ENCODE data around the gene SLC7A14. TPM values are rescaled to one million over a fixed set of nuclear protein-coding genes. Genes with fewer than 3 reads are reported as not detected.

SLC7A14 gene
- total RNA-seq, 2 experiments from 2014 or later: not detected

- ChIA-PET POLR2A (no interaction called here), CTCF (ENCODE audit: unreplicated experiment) (no interaction called here)
- no peak for TF ChIP-seq EZH2phosphoT487 (IDR thresholded peaks at IDR 0.05; ENCODE audit: borderline replicate concordance, low read depth, low read length)
- TF ChIP-seq CTCF (conservative IDR thresholded peaks at IDR 0.05; ENCODE audit: low read length): no peak
- no peaks in the 10 kb centered on the region for H3K9me3 ChIP-seq (ENCODE audit: low read length)
- H3K36me3 ChIP-seq (ENCODE audit: insufficient read depth, low read length): no peaks in the 10 kb centered on the region
- no peaks in the 10 kb centered on the region for H4K20me1 ChIP-seq (ENCODE audit: insufficient read depth, low read length)
- H3K4me1 ChIP-seq (ENCODE audit: insufficient read depth, low read length, poor library complexity, severe bottlenecking): no peaks in the 10 kb centered on the region
- H2AFZ ChIP-seq (ENCODE audit: low read length): no peak within 1 kb of the TSS
- no peak within 1 kb of the TSS for H3K4me3 ChIP-seq (ENCODE audit: low read depth, low read length, poor library complexity, severe bottlenecking)
- no peaks in the 10 kb centered on the region for H3K9me2 ChIP-seq (ENCODE audit: insufficient read depth, low read length)
- no peak within 1 kb of the TSS for H3K4me2 ChIP-seq (ENCODE audit: low read length)
- intact Hi-C loops (cut with micrococcal nuclease; ENCODE audit: unreplicated experiment): no loop called here
- no peak for DNase-seq (ENCODE audit: low spot score)
- H3K27ac ChIP-seq (ENCODE audit: low read depth, low read length, poor library complexity, severe bottlenecking): no peak within 1 kb of the TSS
- H3K79me2 ChIP-seq (ENCODE audit: insufficient read depth, low read depth, low read length): no peaks in the 10 kb centered on the region
- BruUV-seq (replicated peaks): no TSS peak
Observed at GRCh38 chr3:170418422-170419398, 167.2 kb downstream of the SLC7A14 start, which contains the start of gene CLDN11. TSS of gene CLDN11 (plus strand) at chr3:170418868. CDS start at chr3:170419067, 199 bp downstream.

GRCh38 chr3:170417090-170417489 lies 168.8 kb downstream of the SLC7A14 start:
- ChIA-PET POLR2A (interaction anchor here (0.6 kb wide), 1 partner anchor 77 kb away, joined by 3 read pairs; no protein-coding TSS in a partner anchor), CTCF (ENCODE audit: unreplicated experiment) (interaction anchor here (1.7 kb wide), 1 partner anchor 20 kb away, joined by 4 read pairs; no protein-coding TSS in a partner anchor)
- H3K36me3 ChIP-seq (ENCODE audit: insufficient read depth, low read length): no peaks in the 10 kb centered on the region
- TF ChIP-seq CTCF (conservative IDR thresholded peaks at IDR 0.05; ENCODE audit: low read length) (no peak), EZH2phosphoT487 (IDR thresholded peaks at IDR 0.05; ENCODE audit: borderline replicate concordance, low read depth, low read length) (no peak)
- no peak overlapping the region for H3K4me3 ChIP-seq (ENCODE audit: low read depth, low read length, poor library complexity, severe bottlenecking)
- no peak overlapping the region for H2AFZ ChIP-seq (ENCODE audit: low read length)
- no peak overlapping the region for H3K27ac ChIP-seq (ENCODE audit: low read depth, low read length, poor library complexity, severe bottlenecking)
- no peak overlapping the region for H3K4me2 ChIP-seq (ENCODE audit: low read length)
- intact Hi-C loops (cut with micrococcal nuclease; ENCODE audit: unreplicated experiment): no loop called here
- no peaks in the 10 kb centered on the region for H3K4me1 ChIP-seq (ENCODE audit: insufficient read depth, low read length, poor library complexity, severe bottlenecking)
- DNase-seq (ENCODE audit: low spot score): no peak
- H3K79me2 ChIP-seq (ENCODE audit: insufficient read depth, low read depth, low read length): no peaks in the 10 kb centered on the region
- no peaks in the 10 kb centered on the region for H3K9me2 ChIP-seq (ENCODE audit: insufficient read depth, low read length)
- BruUV-seq (replicated peaks): no TSS peak
- H3K9me3 ChIP-seq (ENCODE audit: low read length): no peaks in the 10 kb centered on the region
- no peaks in the 10 kb centered on the region for H4K20me1 ChIP-seq (ENCODE audit: insufficient read depth, low read length)
